Endothelial cell of umbilical vein (primary cell): Measurements from ENCODE around the gene ETV3L. TPM values are rescaled to one million over a fixed set of nuclear protein-coding genes. Genes with fewer than 3 reads are reported as not detected.

Experiments
- BruUV-seq: library from RNA; stranded (reverse); fragments of 400-500 nt; replicated peaks from 2 replicates; lab custom pipeline; 2021; lab: Mats Ljungman, UMichigan
- CTCF ChIA-PET: fragments of 300-600, 350-600 bp; sonication (Branson Sonifier 250); formaldehyde crosslinking; loops from one replicate; lab custom pipeline; 2021; ENCODE audit warnings: antibody characterized with exemption, inconsistent platforms; lab: Charles Lee
- POLR2A ChIA-PET: fragments of 300-600, 350-600 bp; sonication (Branson Sonifier 250); formaldehyde crosslinking; loops from one replicate; lab custom pipeline; 2021; ENCODE audit warnings: antibody characterized with exemption, inconsistent platforms; lab: Charles Lee
- DNase-seq: peaks from one replicate; pipeline ENCODE4 v3.0.0-alpha.2; 2011; ENCODE audit warnings: low read depth, low spot score
- FAIRE-seq: peaks from 2 replicates; lab custom pipeline; 2011; peaks lifted over from hg19 to GRCh38; lab: Jason Lieb, UNC
- H2AFZ ChIP-seq: 2 replicates; pipeline ENCODE4 v1.6.0; 2012; ENCODE audit warnings: low read depth, low read length, control low read depth, inconsistent platforms
- H3K27ac ChIP-seq: 2 replicates; pipeline ENCODE4 v1.5.1; 2011; ENCODE audit warnings: low read depth, mild to moderate bottlenecking, control low read depth, low read length, moderate library complexity; ENCODE audit not compliant: insufficient read depth
- H3K27me3 ChIP-seq, 2 experiments: 2 replicates each; pipeline versions ENCODE4 v1.6.0 to v1.6.1; 2011; ENCODE audit warnings: low read length in 2 of 2, mixed read lengths in 1 of 2; ENCODE audit not compliant: control insufficient read depth in 2 of 2, insufficient read depth in 2 of 2
- H3K36me3 ChIP-seq, 2 experiments: 2 replicates in 1 of 2; 3 replicates in 1 of 2; pipeline ENCODE4 v1.5.1; 2011; ENCODE audit warnings: low read length in 2 of 2, mild to moderate bottlenecking in 1 of 2, moderate library complexity in 1 of 2; ENCODE audit not compliant: control insufficient read depth in 2 of 2, insufficient read depth in 2 of 2; ENCODE audit errors: extremely low read depth in 1 of 2
- H3K4me1 ChIP-seq: 3 replicates; pipeline ENCODE4 v1.5.1; 2011; ENCODE audit warnings: mild to moderate bottlenecking, low read length; ENCODE audit not compliant: control insufficient read depth, insufficient read depth; ENCODE audit errors: extremely low read depth
- H3K4me2 ChIP-seq: 2 replicates; pipeline ENCODE4 v1.6.1; 2011; ENCODE audit warnings: low read length, control low read depth, mixed read lengths; ENCODE audit not compliant: insufficient read depth
- H3K4me3 ChIP-seq, 3 experiments: fragments of 200-600 bp in 1 of 3; sonication (generic), shearing (Covaris generic) in 1 of 3; replicated peaks in 1 of 3; 2 replicates each; pipeline ENCODE4 v1.5.1; 2011 to 2016; ENCODE audit warnings: control low read depth in 3 of 3, low read length in 3 of 3, mild to moderate bottlenecking in 2 of 3, inconsistent platforms in 1 of 3, low read depth in 1 of 3, moderate library complexity in 1 of 3; ENCODE audit not compliant: insufficient read depth in 1 of 3
- H3K79me2 ChIP-seq: 2 replicates; pipeline ENCODE4 v1.6.0; 2012; ENCODE audit warnings: low read length, inconsistent platforms; ENCODE audit not compliant: control insufficient read depth, insufficient read depth
- H3K9ac ChIP-seq: replicated peaks from 2 replicates; pipeline ENCODE3; 2011; ENCODE audit warnings: low read length, control low read depth; ENCODE audit not compliant: insufficient read depth; ENCODE audit errors: extremely low read depth
- H3K9me1 ChIP-seq: replicated peaks from 3 replicates; pipeline ENCODE4 v1.6.0; 2011; ENCODE audit warnings: mild to moderate bottlenecking, low read length; ENCODE audit not compliant: control insufficient read depth, insufficient read depth; ENCODE audit errors: extremely low read depth
- H3K9me3 ChIP-seq: replicated peaks from 2 replicates; pipeline ENCODE4 v1.5.1; 2012; ENCODE audit warnings: low read length, inconsistent platforms; ENCODE audit not compliant: control insufficient read depth, insufficient read depth
- H4K20me1 ChIP-seq: replicated peaks from 2 replicates; pipeline ENCODE3; 2011; ENCODE audit warnings: mild to moderate bottlenecking, low read length; ENCODE audit not compliant: control insufficient read depth, insufficient read depth; ENCODE audit errors: extremely low read depth
- EZH2 ChIP-seq: IDR thresholded peaks from 2 replicates; pipeline ENCODE4 v1.6.1; 2012; ENCODE audit warnings: borderline replicate concordance, low read depth, mild to moderate bottlenecking, moderate library complexity, low read length, inconsistent platforms; ENCODE audit not compliant: severe bottlenecking
- FOS ChIP-seq: IDR thresholded peaks from 2 replicates; pipeline ENCODE4 v1.6.1; 2011; ENCODE audit warnings: mild to moderate bottlenecking, low read length, moderate library complexity, borderline replicate concordance; ENCODE audit not compliant: insufficient read depth
- GATA2 ChIP-seq: IDR thresholded peaks from 2 replicates; pipeline ENCODE4 v1.7.0; 2011; ENCODE audit warnings: low read depth, mild to moderate bottlenecking, moderate library complexity, mixed read lengths, low read length; ENCODE audit not compliant: insufficient read length, insufficient read depth
- JUN ChIP-seq: IDR thresholded peaks from 2 replicates; pipeline ENCODE4 v1.6.1; 2011; ENCODE audit warnings: borderline replicate concordance, low read depth; ENCODE audit not compliant: insufficient read length, insufficient read depth
- MYC ChIP-seq: IDR thresholded peaks from one replicate; pipeline ENCODE4 v1.6.1; 2011; ENCODE audit warnings: mild to moderate bottlenecking, low read depth, low read length
- POLR2A ChIP-seq: IDR thresholded peaks from 2 replicates; pipeline ENCODE4 v1.6.1; 2012; ENCODE audit warnings: low read depth, mild to moderate bottlenecking, control low read depth, low read length
- POLR2AphosphoS5 ChIP-seq: IDR thresholded peaks from 2 replicates; pipeline ENCODE4 v1.6.1; 2012; ENCODE audit warnings: low read depth, mild to moderate bottlenecking, control low read depth, low read length, moderate library complexity; ENCODE audit not compliant: insufficient read depth
- dilution Hi-C: fragments of 300-500 bp; cut with MboI; formaldehyde crosslinking; loops from one replicate; pipeline ENCODE4 v1.15.0; 2019; ENCODE audit warnings: low sequenced_read_pairs; ENCODE audit not compliant: extremely low pct_ligation_motif_present
- intact Hi-C: fragments of 100-400 bp; cut with micrococcal nuclease; formaldehyde crosslinking; loops from one replicate; pipeline ENCODE4 v1.10.0; 2022
- polyA plus RNA-seq, 4 experiments: library from polyadenylated mRNA; depleted of rRNA in 3 of 4; stranded (reverse) in 3 of 4; unstranded in 1 of 4; fragments of >200 nt; gene quantifications; 2 replicates each; pipeline versions ENCODE4 v1.2.1 to v1.2.3, GENCODE V29; 2011 to 2012; ENCODE audit warnings: missing spikeins in 1 of 4
- total RNA-seq: library from RNA; stranded (reverse); gene quantifications from 2 replicates; pipeline ENCODE4 v1.2.3, GENCODE V29; 2021
- TF ChIP-seq, protein P1 (sequence below), 2 donors: IDR thresholded peaks; 1 replicate in 1 of 2; 2 replicates in 1 of 2; pipeline ENCODE4 v1.5.1; 2011; ENCODE audit warnings: low read length in 2 of 2, mild to moderate bottlenecking in 2 of 2, moderate library complexity in 2 of 2, control low read depth in 1 of 2, inconsistent platforms in 1 of 2, low read depth in 1 of 2; ENCODE audit not compliant: insufficient read depth in 1 of 2; ENCODE audit errors: extremely low read depth in 1 of 2
- TF ChIP-seq, protein P2 (sequence below): IDR thresholded peaks from 2 replicates; pipeline ENCODE4 v1.6.1; 2011; ENCODE audit not compliant: insufficient read depth, insufficient read length

ETV3L gene
- total and polyA plus RNA-seq, 2 donors (not counting 3 experiments of a cell fraction or from before 2014, with no cell fraction given) = not detected

DNA sequence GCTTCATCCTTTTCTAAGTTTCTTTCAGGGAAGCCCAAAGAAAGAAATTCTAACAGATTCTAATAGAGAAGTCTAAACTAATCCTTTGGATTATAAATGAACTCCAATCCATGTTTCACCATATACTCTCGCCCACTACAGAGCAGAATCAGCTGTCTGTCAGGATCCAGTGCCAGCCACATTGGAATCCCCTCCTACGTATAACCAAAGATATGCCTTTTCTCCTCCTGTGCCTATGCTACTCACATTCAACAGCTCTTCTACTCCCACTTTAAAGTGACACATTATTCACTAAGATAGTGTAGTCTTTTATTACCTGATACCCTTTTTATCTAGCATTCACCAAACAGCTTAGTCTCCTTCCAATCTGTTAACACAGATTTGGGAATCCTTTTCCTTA, 35.5 kb upstream of the ETV3L start:
- ChIA-PET POLR2A (no interaction called here), CTCF (interaction anchor here (1.2 to 7.3 kb wide), 3 partner anchors 10 to 45 kb away, joined by 3 to 96 read pairs (median 86); no protein-coding TSS in a partner anchor)
- Histone ChIP-seq H3K27ac (no peak overlapping the region), H3K9me1 (no peaks in the 10 kb centered on the region), H3K36me3 (peaks cover 32 to 35% of the 10 kb centered on the region in 2 experiments), H3K9ac (no peak overlapping the region), H4K20me1 (peaks cover 6% of the 10 kb centered on the region), H3K4me2 (no peak overlapping the region), H3K9me3 (no peaks in the 10 kb centered on the region), H3K4me1 (peaks cover 17% of the 10 kb centered on the region), H3K27me3 (no peaks in the 10 kb centered on the region), H3K79me2 (peaks cover 32% of the 10 kb centered on the region), H3K4me3 (no peak overlapping the region), H2AFZ (no peak overlapping the region)
- intact Hi-C loops = no loop called here
- no TSS peak for BruUV-seq
- TF ChIP-seq JUN (no peak), EZH2 (no peak), POLR2AphosphoS5 (no peak), GATA2 (no peak), MYC (no peak), POLR2A (no peak), FOS (no peak)
- TF ChIP-seq, protein P1, sequence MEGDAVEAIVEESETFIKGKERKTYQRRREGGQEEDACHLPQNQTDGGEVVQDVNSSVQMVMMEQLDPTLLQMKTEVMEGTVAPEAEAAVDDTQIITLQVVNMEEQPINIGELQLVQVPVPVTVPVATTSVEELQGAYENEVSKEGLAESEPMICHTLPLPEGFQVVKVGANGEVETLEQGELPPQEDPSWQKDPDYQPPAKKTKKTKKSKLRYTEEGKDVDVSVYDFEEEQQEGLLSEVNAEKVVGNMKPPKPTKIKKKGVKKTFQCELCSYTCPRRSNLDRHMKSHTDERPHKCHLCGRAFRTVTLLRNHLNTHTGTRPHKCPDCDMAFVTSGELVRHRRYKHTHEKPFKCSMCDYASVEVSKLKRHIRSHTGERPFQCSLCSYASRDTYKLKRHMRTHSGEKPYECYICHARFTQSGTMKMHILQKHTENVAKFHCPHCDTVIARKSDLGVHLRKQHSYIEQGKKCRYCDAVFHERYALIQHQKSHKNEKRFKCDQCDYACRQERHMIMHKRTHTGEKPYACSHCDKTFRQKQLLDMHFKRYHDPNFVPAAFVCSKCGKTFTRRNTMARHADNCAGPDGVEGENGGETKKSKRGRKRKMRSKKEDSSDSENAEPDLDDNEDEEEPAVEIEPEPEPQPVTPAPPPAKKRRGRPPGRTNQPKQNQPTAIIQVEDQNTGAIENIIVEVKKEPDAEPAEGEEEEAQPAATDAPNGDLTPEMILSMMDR (IDR thresholded peaks at IDR 0.05; ENCODE audit: extremely low read depth in 1 of 2, insufficient read depth in 1 of 2, low read depth in 1 of 2, low read length in 2 of 2) = no peak
- TF ChIP-seq, protein P2, sequence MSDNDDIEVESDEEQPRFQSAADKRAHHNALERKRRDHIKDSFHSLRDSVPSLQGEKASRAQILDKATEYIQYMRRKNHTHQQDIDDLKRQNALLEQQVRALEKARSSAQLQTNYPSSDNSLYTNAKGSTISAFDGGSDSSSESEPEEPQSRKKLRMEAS = no peak
- DNase-seq (no peak), FAIRE-seq (no peak)
- dilution Hi-C loops = no loop called here
